PC-3 (cell line): ENCODE measurements around the gene BACE2. TPM values are rescaled to one million over a fixed set of nuclear protein-coding genes. Genes with fewer than 3 reads are reported as not detected.
A peak's percentile ranks its signal among the peaks of the same experiment; 100 is the strongest.

ENCODE experiments used
- ATAC-seq: fragments of 200-7000 bp; cut with Tn5 transposase; 2 replicates; pipeline ENCODE4 v1.9.1; 2020; ENCODE audit warnings: mild to moderate bottlenecking, moderate library complexity
- BruUV-seq: library from RNA; stranded (reverse); fragments of 400-500 nt; replicated peaks from 2 replicates; lab custom pipeline; 2021; lab: Mats Ljungman, UMichigan
- CTCF ChIA-PET: fragments of 300-600 bp; sonication (Branson Sonifier 250); formaldehyde crosslinking; loops from one replicate; lab custom pipeline; 2022; ENCODE audit warnings: antibody characterized with exemption; lab: Charles Lee
- POLR2A ChIA-PET: fragments of 300-600 bp; sonication (Branson Sonifier 250); formaldehyde crosslinking; loops from one replicate; lab custom pipeline; 2022; ENCODE audit warnings: antibody characterized with exemption; ENCODE audit not compliant: unreplicated experiment; lab: Charles Lee
- DNase-seq: peaks from one replicate; pipeline ENCODE4 v3.0.0-alpha.2; 2015
- H2AFZ ChIP-seq: fragments of 300-600 bp; sonication (generic); 2 replicates; pipeline ENCODE4 v1.6.0; 2016; ENCODE audit warnings: antibody characterized with exemption, low read length
- H3F3A ChIP-seq: fragments of 300-600 bp; sonication (generic); one replicate; pipeline ENCODE4 v1.6.0; 2017; ENCODE audit warnings: antibody characterized with exemption, low read length, control low read depth, mild to moderate bottlenecking; ENCODE audit not compliant: unreplicated experiment
- H3K27ac ChIP-seq: fragments of 300-600 bp; sonication (generic); 2 replicates; pipeline ENCODE4 v1.5.1; 2016; ENCODE audit warnings: mild to moderate bottlenecking, low read length
- H3K27me3 ChIP-seq: fragments of 300-600 bp; sonication (generic); 2 replicates; pipeline ENCODE4 v1.6.1; 2016; ENCODE audit warnings: low read length, mixed read lengths
- H3K36me3 ChIP-seq: fragments of 300-600 bp; sonication (generic); 2 replicates; pipeline ENCODE4 v1.6.1; 2016; ENCODE audit warnings: low read depth, mixed run types, low read length, mixed read lengths
- H3K4me1 ChIP-seq: fragments of 300-600 bp; sonication (generic); 2 replicates; pipeline ENCODE4 v1.5.1; 2016; ENCODE audit warnings: low read length; ENCODE audit not compliant: insufficient read depth
- H3K4me2 ChIP-seq: fragments of 300-600 bp; sonication (generic); 2 replicates; pipeline ENCODE4 v1.6.0; 2016; ENCODE audit warnings: low read length
- H3K4me3 ChIP-seq: fragments of 300-600 bp; sonication (generic); 2 replicates; pipeline ENCODE4 v1.5.1; 2016; ENCODE audit warnings: mild to moderate bottlenecking, low read length, mixed read lengths
- H3K79me2 ChIP-seq: fragments of 300-600 bp; sonication (generic); 2 replicates; pipeline ENCODE4 v1.6.1; 2017; ENCODE audit warnings: low read length, mixed read lengths
- H3K9ac ChIP-seq: fragments of 300-600 bp; sonication (generic); 2 replicates; pipeline ENCODE4 v1.6.0; 2016; ENCODE audit warnings: mild to moderate bottlenecking, low read length
- H3K9me2 ChIP-seq: fragments of 300-600 bp; sonication (generic); replicated peaks from 2 replicates; pipeline ENCODE4 v1.6.1; 2016; ENCODE audit warnings: mixed run types, low read length, mixed read lengths
- H3K9me3 ChIP-seq: fragments of 300-600 bp; sonication (generic); 2 replicates; pipeline ENCODE4 v1.6.1; 2016; ENCODE audit warnings: low read length, mixed read lengths
- H4K20me1 ChIP-seq: fragments of 300-600 bp; sonication (generic); 2 replicates; pipeline ENCODE4 v1.6.1; 2016; ENCODE audit warnings: low read length, mixed read lengths
- CTCF ChIP-seq: fragments of 300-600 bp; sonication (generic); conservative IDR thresholded peaks from 2 replicates; pipeline ENCODE4 v1.5.1; 2017; ENCODE audit warnings: antibody characterized with exemption, low read depth, mild to moderate bottlenecking, low read length
- EZH2 ChIP-seq: fragments of 300-600 bp; sonication (generic); IDR thresholded peaks from one replicate; pipeline ENCODE4 v1.6.1; 2017; ENCODE audit warnings: antibody characterized with exemption, mild to moderate bottlenecking, low read length; ENCODE audit not compliant: unreplicated experiment
- EZH2phosphoT487 ChIP-seq: fragments of 300-600 bp; sonication (generic); IDR thresholded peaks from 2 replicates; pipeline ENCODE4 v1.6.1; 2018; ENCODE audit warnings: mild to moderate bottlenecking, antibody characterized with exemption, low read length, borderline replicate concordance
- intact Hi-C: fragments of 100-400 bp; cut with micrococcal nuclease; formaldehyde crosslinking; loops from 2 replicates; pipeline ENCODE4 v1.9.0; 2023
- total RNA-seq: library from RNA; depleted of rRNA; stranded (reverse); fragments of >200 nt; gene quantifications from 2 replicates; pipeline ENCODE4 v1.2.3, GENCODE V29; 2014

The BACE2 gene
- total RNA-seq, 1 experiment from 2014 or later = 89.2 TPM

GRCh38 chr21:41315726-41316125 is 147.8 kb downstream of the BACE2 start:
- CTCF ChIA-PET = no interaction called here
- Histone ChIP-seq H3K27me3 (peaks cover 62% of the 10 kb centered on the region), H3K4me1 (no peaks in the 10 kb centered on the region), H3K4me2 (no peak overlapping the region), H3K9me2 (no peaks in the 10 kb centered on the region), H3K79me2 (no peaks in the 10 kb centered on the region), H3K36me3 (no peaks in the 10 kb centered on the region), H2AFZ (no peak overlapping the region), H3K9me3 (no peaks in the 10 kb centered on the region), H3K27ac (no peak overlapping the region), H3K9ac (no peak overlapping the region), H3F3A (no peaks in the 10 kb centered on the region), H4K20me1 (no peaks in the 10 kb centered on the region), H3K4me3 (no peak overlapping the region)
- DNase-seq (no peak), ATAC-seq (no peak)
- intact Hi-C loops = no loop called here
- no TSS peak for BruUV-seq
- TF ChIP-seq CTCF (no peak), EZH2phosphoT487 (no peak), EZH2 (no peak)
- POLR2A ChIA-PET = no interaction called here

GRCh38 chr21:41316200-41317062 is 148.5 kb downstream of the BACE2 start, which contains the start of gene FAM3B:
Gene FAM3B, plus strand, starts transcription at chr21:41316801. Its CDS starts 79 bp downstream, at chr21:41316880.
- Histone ChIP-seq H3F3A (no peaks in the 10 kb centered on the region), H3K4me1 (no peaks in the 10 kb centered on the region), H2AFZ (peak within 1 kb of the TSS; percentile 29; the same call in 1 of the 2 replicates), H3K9me3 (no peaks in the 10 kb centered on the region), H3K36me3 (no peaks in the 10 kb centered on the region), H3K27me3 (peaks cover 62% of the 10 kb centered on the region), H3K9ac (no peak within 1 kb of the TSS), H4K20me1 (no peaks in the 10 kb centered on the region), H3K4me3 (peak within 1 kb of the TSS; percentile 40), H3K79me2 (no peaks in the 10 kb centered on the region), H3K27ac (no peak within 1 kb of the TSS), H3K4me2 (peak within 1 kb of the TSS; percentile 62), H3K9me2 (no peaks in the 10 kb centered on the region)
- intact Hi-C loops = no loop called here
- BruUV-seq = no TSS peak
- CTCF ChIA-PET = no interaction called here
- peak; percentile 80 for TF ChIP-seq EZH2
- no peak for TF ChIP-seq CTCF
- no peak for TF ChIP-seq EZH2phosphoT487
- DNase-seq (no peak), ATAC-seq (peak; percentile 18)
- POLR2A ChIA-PET = interaction anchor here (0.6 kb wide), 1 partner anchor 264 kb away, joined by 6 read pairs; no protein-coding TSS in a partner anchor

GRCh38 chr21:41317063-41317392 is 149.1 kb downstream of the BACE2 start:
- Histone ChIP-seq H2AFZ (no peak overlapping the region), H3F3A (no peaks in the 10 kb centered on the region), H3K27ac (no peak overlapping the region), H3K36me3 (no peaks in the 10 kb centered on the region), H3K9ac (no peak overlapping the region), H4K20me1 (no peaks in the 10 kb centered on the region), H3K79me2 (no peaks in the 10 kb centered on the region), H3K9me3 (no peaks in the 10 kb centered on the region), H3K27me3 (peaks cover 58% of the 10 kb centered on the region), H3K9me2 (no peaks in the 10 kb centered on the region), H3K4me1 (no peaks in the 10 kb centered on the region), H3K4me3 (peak overlapping the region; percentile 40; the same call in 1 of the 2 replicates), H3K4me2 (peak overlapping the region; percentile 62)
- intact Hi-C loops = no loop called here
- POLR2A ChIA-PET = interaction anchor here (0.6 kb wide), 1 partner anchor 263 kb away, joined by 6 read pairs; no protein-coding TSS in a partner anchor
- ATAC-seq (no peak), DNase-seq (no peak)
- no TSS peak for BruUV-seq
- TF ChIP-seq EZH2phosphoT487 (no peak), CTCF (no peak), EZH2 (peak; percentile 50)
- CTCF ChIA-PET = no interaction called here
